ENCODE measurements around the gene RD3L. TPM values are rescaled to one million over a fixed set of nuclear protein-coding genes. Genes with fewer than 3 reads are reported as not detected.

RD3L gene
- total and polyA plus RNA-seq, 2 of the 13 experiments (the other 11 are each of a cell fraction or from before 2014, with no cell fraction given): not detected

DNA sequence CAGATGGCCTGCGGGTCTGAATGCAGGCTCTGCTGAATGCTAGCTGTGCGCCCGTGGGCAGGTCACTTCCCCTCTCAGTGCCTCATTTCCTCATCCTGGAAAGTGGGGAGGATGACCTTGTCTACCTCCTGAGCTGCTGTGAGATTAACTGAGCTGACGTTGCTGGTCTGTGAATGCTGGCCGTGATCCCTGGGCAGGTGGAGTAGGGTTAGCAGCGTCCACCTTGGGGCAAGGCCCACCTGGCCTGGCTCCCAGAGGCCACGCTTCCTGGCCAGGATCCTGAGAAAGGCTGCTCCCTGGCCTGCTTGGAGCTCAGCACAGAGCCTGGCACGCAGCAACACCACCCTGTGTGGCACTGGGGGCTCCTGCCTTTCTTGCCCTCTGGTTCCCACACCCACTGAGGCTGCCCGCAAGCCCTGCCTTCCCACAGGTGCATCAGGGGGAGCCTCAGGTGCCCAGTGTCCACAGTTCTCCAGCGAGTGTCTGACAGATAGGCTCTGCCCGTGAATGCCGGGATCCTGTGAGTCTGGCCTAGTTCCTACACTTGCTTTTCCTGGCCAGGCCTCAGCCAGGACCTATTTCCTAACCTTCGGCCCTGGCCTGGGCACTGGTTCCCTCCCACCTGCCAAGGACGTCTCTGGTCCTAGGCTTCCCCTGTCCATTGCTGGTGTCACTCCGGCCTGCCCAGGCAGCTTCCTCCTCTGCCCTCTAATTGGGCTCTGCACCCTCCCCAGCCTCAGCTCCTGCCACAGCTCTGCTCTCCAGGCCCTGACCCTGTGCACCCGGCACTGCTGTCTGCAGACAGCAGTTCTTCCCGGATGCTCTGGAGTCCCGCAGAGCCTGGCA, 51.3 kb downstream of the RD3L start (continued):
- TF ChIP-seq ZFP36 (IDR thresholded peaks at IDR 0.05; ENCODE audit: borderline replicate concordance, low read depth, low read length, partially characterized antibody) (no peak), ZNF703 (CRISPR knock-in tag; IDR thresholded peaks at IDR 0.05; ENCODE audit: borderline replicate concordance) (no peak), TBX3 (IDR thresholded peaks at IDR 0.05; ENCODE audit: borderline replicate concordance) (no peak), ZFP90 (CRISPR knock-in tag; IDR thresholded peaks at IDR 0.05; ENCODE audit: borderline replicate concordance) (no peak), MBD4 (IDR thresholded peaks at IDR 0.05; ENCODE audit: borderline replicate concordance, low read length) (no peak), ONECUT2 (CRISPR knock-in tag; IDR thresholded peaks at IDR 0.05) (no peak), ZNF205 (CRISPR knock-in tag; IDR thresholded peaks at IDR 0.05) (no peak), PPARG (CRISPR knock-in tag; conservative IDR thresholded peaks at IDR 0.05) (0 out of 2 replicates have a peak, but pooled peaks have one; percentile 33), ELF1 (CRISPR knock-in tag; IDR thresholded peaks at IDR 0.05) (peak; percentile 16; the same call in 1 of the 2 replicates), CAMTA2 (CRISPR knock-in tag; IDR thresholded peaks at IDR 0.05; ENCODE audit: borderline replicate concordance) (no peak), ZNF224 (CRISPR knock-in tag; IDR thresholded peaks at IDR 0.05) (no peak), TBL1XR1 (IDR thresholded peaks at IDR 0.05; ENCODE audit: borderline replicate concordance, low read length, partially characterized antibody) (no peak)
- TF ChIP-seq, protein P1, sequence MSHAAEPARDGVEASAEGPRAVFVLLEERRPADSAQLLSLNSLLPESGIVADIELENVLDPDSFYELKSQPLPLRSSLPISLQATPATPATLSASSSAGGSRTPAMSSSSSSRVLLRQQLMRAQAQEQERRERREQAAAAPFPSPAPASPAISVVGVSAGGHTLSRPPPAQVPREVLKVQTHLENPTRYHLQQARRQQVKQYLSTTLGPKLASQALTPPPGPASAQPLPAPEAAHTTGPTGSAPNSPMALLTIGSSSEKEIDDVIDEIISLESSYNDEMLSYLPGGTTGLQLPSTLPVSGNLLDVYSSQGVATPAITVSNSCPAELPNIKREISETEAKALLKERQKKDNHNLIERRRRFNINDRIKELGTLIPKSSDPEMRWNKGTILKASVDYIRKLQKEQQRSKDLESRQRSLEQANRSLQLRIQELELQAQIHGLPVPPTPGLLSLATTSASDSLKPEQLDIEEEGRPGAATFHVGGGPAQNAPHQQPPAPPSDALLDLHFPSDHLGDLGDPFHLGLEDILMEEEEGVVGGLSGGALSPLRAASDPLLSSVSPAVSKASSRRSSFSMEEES (CRISPR knock-in tag; IDR thresholded peaks at IDR 0.05): no peak
- TF ChIP-seq, protein P2, sequence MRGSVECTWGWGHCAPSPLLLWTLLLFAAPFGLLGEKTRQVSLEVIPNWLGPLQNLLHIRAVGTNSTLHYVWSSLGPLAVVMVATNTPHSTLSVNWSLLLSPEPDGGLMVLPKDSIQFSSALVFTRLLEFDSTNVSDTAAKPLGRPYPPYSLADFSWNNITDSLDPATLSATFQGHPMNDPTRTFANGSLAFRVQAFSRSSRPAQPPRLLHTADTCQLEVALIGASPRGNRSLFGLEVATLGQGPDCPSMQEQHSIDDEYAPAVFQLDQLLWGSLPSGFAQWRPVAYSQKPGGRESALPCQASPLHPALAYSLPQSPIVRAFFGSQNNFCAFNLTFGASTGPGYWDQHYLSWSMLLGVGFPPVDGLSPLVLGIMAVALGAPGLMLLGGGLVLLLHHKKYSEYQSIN (CRISPR knock-in tag; IDR thresholded peaks at IDR 0.05; ENCODE audit: borderline replicate concordance): no peak
- TF ChIP-seq, protein P3, sequence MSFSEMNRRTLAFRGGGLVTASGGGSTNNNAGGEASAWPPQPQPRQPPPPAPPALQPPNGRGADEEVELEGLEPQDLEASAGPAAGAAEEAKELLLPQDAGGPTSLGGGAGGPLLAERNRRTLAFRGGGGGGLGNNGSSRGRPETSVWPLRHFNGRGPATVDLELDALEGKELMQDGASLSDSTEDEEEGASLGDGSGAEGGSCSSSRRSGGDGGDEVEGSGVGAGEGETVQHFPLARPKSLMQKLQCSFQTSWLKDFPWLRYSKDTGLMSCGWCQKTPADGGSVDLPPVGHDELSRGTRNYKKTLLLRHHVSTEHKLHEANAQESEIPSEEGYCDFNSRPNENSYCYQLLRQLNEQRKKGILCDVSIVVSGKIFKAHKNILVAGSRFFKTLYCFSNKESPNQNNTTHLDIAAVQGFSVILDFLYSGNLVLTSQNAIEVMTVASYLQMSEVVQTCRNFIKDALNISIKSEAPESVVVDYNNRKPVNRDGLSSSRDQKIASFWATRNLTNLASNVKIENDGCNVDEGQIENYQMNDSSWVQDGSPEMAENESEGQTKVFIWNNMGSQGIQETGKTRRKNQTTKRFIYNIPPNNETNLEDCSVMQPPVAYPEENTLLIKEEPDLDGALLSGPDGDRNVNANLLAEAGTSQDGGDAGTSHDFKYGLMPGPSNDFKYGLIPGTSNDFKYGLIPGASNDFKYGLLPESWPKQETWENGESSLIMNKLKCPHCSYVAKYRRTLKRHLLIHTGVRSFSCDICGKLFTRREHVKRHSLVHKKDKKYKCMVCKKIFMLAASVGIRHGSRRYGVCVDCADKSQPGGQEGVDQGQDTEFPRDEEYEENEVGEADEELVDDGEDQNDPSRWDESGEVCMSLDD (CRISPR knock-in tag; IDR thresholded peaks at IDR 0.05; ENCODE audit: borderline replicate concordance): 0 out of 2 replicates have a peak, but pooled peaks have one; percentile 5
- TF ChIP-seq, protein P4, sequence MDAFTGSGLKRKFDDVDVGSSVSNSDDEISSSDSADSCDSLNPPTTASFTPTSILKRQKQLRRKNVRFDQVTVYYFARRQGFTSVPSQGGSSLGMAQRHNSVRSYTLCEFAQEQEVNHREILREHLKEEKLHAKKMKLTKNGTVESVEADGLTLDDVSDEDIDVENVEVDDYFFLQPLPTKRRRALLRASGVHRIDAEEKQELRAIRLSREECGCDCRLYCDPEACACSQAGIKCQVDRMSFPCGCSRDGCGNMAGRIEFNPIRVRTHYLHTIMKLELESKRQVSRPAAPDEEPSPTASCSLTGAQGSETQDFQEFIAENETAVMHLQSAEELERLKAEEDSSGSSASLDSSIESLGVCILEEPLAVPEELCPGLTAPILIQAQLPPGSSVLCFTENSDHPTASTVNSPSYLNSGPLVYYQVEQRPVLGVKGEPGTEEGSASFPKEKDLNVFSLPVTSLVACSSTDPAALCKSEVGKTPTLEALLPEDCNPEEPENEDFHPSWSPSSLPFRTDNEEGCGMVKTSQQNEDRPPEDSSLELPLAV (CRISPR knock-in tag; conservative IDR thresholded peaks at IDR 0.05; ENCODE audit: low read depth): no peak
